ENCODE results near the gene IKZF3. TPM values are rescaled to one million over a fixed set of nuclear protein-coding genes. Genes with fewer than 3 reads are reported as not detected.

Gene IKZF3
- 0.33 TPM in 1 of 2 replicates, not detected in the other for total RNA-seq

DNA sequence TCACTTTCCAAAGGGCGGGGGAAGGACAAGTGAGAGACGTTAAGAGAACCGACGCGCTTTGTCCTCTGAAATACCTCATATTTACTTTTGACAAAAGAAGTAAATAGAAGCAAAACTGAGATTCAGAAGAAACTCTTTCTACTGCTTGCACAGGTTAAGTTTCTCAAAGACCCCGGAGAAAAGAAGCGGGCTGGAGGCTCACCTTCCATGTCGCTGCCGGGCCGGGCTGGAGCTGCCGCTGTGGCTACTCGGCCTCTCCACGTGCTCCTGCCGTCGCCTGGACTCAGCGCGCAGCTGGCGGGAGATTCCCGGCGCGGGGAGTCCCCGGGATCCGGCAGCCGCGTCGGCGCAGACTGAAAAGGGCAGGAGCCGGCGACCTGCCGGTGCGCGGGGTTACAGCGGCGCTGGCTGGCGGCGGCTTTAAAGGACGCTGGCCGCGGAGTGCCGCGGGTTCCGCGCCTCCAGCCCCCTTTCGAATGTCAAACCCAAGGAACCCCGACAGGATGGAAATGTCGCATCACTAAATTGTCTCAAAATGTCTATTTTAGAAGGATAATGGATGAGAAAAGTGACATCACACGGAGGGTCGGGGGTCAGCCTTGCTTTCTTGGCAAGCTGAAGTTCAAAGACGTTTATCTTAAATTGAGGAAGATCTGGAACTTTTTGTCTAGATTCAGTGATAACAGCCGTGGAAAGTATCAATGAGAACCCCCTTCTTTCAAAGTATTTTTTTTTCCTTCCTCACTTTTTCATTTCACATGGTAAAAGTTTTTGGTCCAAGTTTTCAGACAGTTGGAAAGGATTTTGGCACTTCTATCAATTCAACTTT, at the start of gene IKZF3:
TSS of gene IKZF3 (minus strand) at position 395 of the 829 bp plus-strand sequence. CDS start at position 209, 186 bp downstream.

DNA sequence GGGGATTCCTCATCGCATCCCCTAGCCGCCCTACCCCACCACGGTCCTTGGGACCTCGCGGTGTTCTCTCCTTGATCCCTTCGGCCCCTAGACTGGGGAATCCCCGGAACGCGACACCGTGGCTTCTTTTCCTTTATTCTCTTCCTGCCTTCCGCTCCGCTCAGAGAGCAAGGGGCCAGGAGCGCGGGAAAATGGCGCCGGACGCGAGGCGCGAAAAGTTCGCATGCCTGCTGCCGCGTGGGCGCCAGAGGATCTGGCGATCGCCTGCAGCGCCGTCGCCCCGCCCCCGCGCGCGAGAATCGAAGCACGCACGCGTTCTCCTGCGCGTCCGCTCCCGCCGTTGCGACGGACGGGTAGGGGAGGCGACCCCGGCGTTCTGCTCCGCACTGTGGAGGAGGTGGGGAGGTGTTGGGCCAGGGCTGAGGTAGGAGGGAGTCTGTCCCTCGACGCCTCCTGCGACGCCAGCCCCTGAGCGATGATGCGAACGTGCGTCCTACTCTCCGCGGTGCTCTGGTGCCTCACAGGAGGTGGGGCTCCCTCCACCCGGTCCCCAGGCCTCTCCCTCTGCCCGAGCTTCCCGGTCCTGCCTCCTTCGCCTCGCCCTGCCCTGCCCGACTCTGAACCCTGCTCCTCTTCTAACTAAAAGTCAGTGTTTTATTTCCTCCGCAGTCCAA, 3.9 kb upstream of the IKZF3 start, which contains the start of gene ZPBP2:
TSS of gene ZPBP2 (plus strand) at position 323 of the 674 bp plus-strand sequence. CDS start at position 476, 153 bp downstream.

GRCh38 chr17:39737760-39738567, 126.1 kb downstream of the IKZF3 start, which contains the start of gene GRB7:
GRB7 (plus strand) TSS chr17:39737938; CDS start chr17:39742302, 4,364 bp downstream.

GRCh38 chr17:39730095-39730921, 133.8 kb downstream of the IKZF3 start, which contains the start of gene MIEN1:
MIEN1 (minus strand) TSS chr17:39730532; CDS start chr17:39730495, 37 bp downstream.

Other genes starting within 250 kb of the IKZF3 start
- 0.66 TPM in 1 of 2 replicates, not detected in the other for gene PPP1R1B, start 237.4 kb downstream of the IKZF3 start, total RNA-seq
- 32.3 and 52.9 TPM in 2 replicates for gene STARD3, start 227.2 kb downstream of the IKZF3 start, total RNA-seq
- gene TCAP, start 199.0 kb downstream of the IKZF3 start, total RNA-seq: 0.29 and 0.50 TPM in 2 replicates
- gene PNMT, start 195.9 kb downstream of the IKZF3 start, total RNA-seq: 0.17 TPM in 1 of 2 replicates, not detected in the other
- 13.2 and 20.2 TPM in 2 replicates for gene PGAP3, start 176.3 kb downstream of the IKZF3 start, total RNA-seq
- gene ERBB2, start 164.2 kb downstream of the IKZF3 start, total RNA-seq: 37.1 and 50.3 TPM in 2 replicates
- gene MIEN1, start 133.8 kb downstream of the IKZF3 start, total RNA-seq: 21.4 and 21.8 TPM in 2 replicates
- 0.17 and 0.44 TPM in 2 replicates for gene GRB7, start 126.4 kb downstream of the IKZF3 start, total RNA-seq
- gene ZPBP2, start 3.9 kb upstream of the IKZF3 start, total RNA-seq: not detected in 2 replicates
- gene GSDMB, start 54.3 kb upstream of the IKZF3 start, total RNA-seq: 7.3 and 8.3 TPM in 2 replicates
- 50.5 and 81.0 TPM in 2 replicates for gene ORMDL3, start 63.3 kb upstream of the IKZF3 start, total RNA-seq
- gene LRRC3C, start 63.4 kb upstream of the IKZF3 start, total RNA-seq: not detected in 2 replicates
- gene GSDMA, start 98.7 kb upstream of the IKZF3 start, total RNA-seq: not detected in 2 replicates
- gene PSMD3, start 116.5 kb upstream of the IKZF3 start, total RNA-seq: 94.0 and 107 TPM in 2 replicates
- 0.33 TPM in 1 of 2 replicates, not detected in the other for gene CSF3, start 151.1 kb upstream of the IKZF3 start, total RNA-seq
- 48.1 and 58.2 TPM in 2 replicates for gene MED24, start 190.1 kb upstream of the IKZF3 start, total RNA-seq
- gene THRA, start 198.7 kb upstream of the IKZF3 start, total RNA-seq: 35.8 and 67.6 TPM in 2 replicates
- 1.7 and 6.6 TPM in 2 replicates for gene NR1D1, start 236.3 kb upstream of the IKZF3 start, total RNA-seq

Measured in smooth muscle cell of trachea (primary cell).